H1 (cell line): ENCODE measurements around the gene MAPK8IP2. TPM values are rescaled to one million over a fixed set of nuclear protein-coding genes. Genes with fewer than 3 reads are reported as not detected.

Experiments
- CTCF ChIA-PET: fragments of 300-600 bp; sonication (Branson Sonifier 250); formaldehyde crosslinking; loops from one replicate; lab custom pipeline; 2021; ENCODE audit not compliant: partially characterized antibody; lab: Charles Lee
- POLR2A ChIA-PET: fragments of 300-600 bp; sonication (Branson Sonifier 250); formaldehyde crosslinking; loops from one replicate; lab custom pipeline; 2021; ENCODE audit warnings: inconsistent platforms; ENCODE audit not compliant: partially characterized antibody; lab: Charles Lee
- DNase-seq, 2 experiments: peaks; one replicate each; pipeline versions ENCODE4 v3.0.0 to v3.0.0-alpha.2; 2010 to 2022; ENCODE audit warnings: low spot score in 2 of 2, low read depth in 1 of 2, mixed read lengths in 1 of 2
- FAIRE-seq: peaks from 2 replicates; lab custom pipeline; 2011; peaks lifted over from hg19 to GRCh38; lab: Jason Lieb, UNC
- H2AFZ ChIP-seq: 2 replicates; pipeline ENCODE4 v1.8.1; 2012; ENCODE audit warnings: low read length, inconsistent platforms
- H2AK5ac ChIP-seq: 2 replicates; pipeline ENCODE4 v1.6.1; 2013; ENCODE audit warnings: low read depth, low read length
- H2BK120ac ChIP-seq: replicated peaks from 2 replicates; pipeline ENCODE3; 2013; ENCODE audit warnings: low read depth, low read length, inconsistent platforms
- H2BK12ac ChIP-seq: 2 replicates; pipeline ENCODE4 v1.6.1; 2013; ENCODE audit warnings: low read depth, low read length
- H2BK15ac ChIP-seq: 2 replicates; pipeline ENCODE4 v1.6.1; 2013; ENCODE audit warnings: low read length
- H2BK20ac ChIP-seq: 2 replicates; pipeline ENCODE4 v1.6.1; 2013; ENCODE audit warnings: low read length
- H2BK5ac ChIP-seq: 2 replicates; pipeline ENCODE4 v1.6.1; 2013; ENCODE audit warnings: low read depth, low read length
- H3K14ac ChIP-seq: 2 replicates; pipeline ENCODE4 v1.6.1; 2013; ENCODE audit warnings: inconsistent platforms; ENCODE audit not compliant: insufficient read length
- H3K18ac ChIP-seq: 2 replicates; pipeline ENCODE4 v1.6.1; 2013; ENCODE audit warnings: low read length; ENCODE audit errors: extremely low read depth
- H3K23ac ChIP-seq: 2 replicates; pipeline ENCODE4 v1.6.1; 2013; ENCODE audit warnings: inconsistent platforms; ENCODE audit not compliant: insufficient read length
- H3K23me2 ChIP-seq: 2 replicates; pipeline ENCODE4 v1.6.1; 2013; ENCODE audit warnings: low read depth, low read length
- H3K27ac ChIP-seq: 2 replicates; pipeline ENCODE4 v1.6.1; 2011; ENCODE audit warnings: low read depth, low read length, inconsistent platforms
- H3K27me3 ChIP-seq, 4 experiments: replicated peaks in 1 of 4; 1 replicate in 1 of 4; 2 replicates in 3 of 4; pipeline versions ENCODE4 v1.6.1 to v1.8.1; 2011 to 2013; ENCODE audit warnings: low read length in 3 of 4, mild to moderate bottlenecking in 3 of 4, inconsistent platforms in 2 of 4, mixed read lengths in 2 of 4, moderate library complexity in 1 of 4; ENCODE audit not compliant: control insufficient read depth in 3 of 4, insufficient read depth in 3 of 4; ENCODE audit errors: extremely low read depth in 1 of 4
- H3K36me3 ChIP-seq, 4 experiments: 2 replicates each; pipeline versions ENCODE4 v1.6.1 to v1.8.1; 2011 to 2013; ENCODE audit warnings: mild to moderate bottlenecking in 4 of 4, low read length in 3 of 4, moderate library complexity in 2 of 4, control low read depth in 1 of 4, inconsistent platforms in 1 of 4; ENCODE audit not compliant: insufficient read depth in 4 of 4, control insufficient read depth in 2 of 4
- H3K4ac ChIP-seq: replicated peaks from 2 replicates; pipeline ENCODE3; 2013; ENCODE audit warnings: low read length, low read depth, mixed read lengths, inconsistent platforms; ENCODE audit not compliant: insufficient read length
- H3K4me1 ChIP-seq, 4 experiments: replicated peaks in 1 of 4; 1 replicate in 1 of 4; 2 replicates in 3 of 4; pipeline versions ENCODE4 v1.6.1 to v1.8.1; 2011 to 2013; ENCODE audit warnings: low read length in 3 of 4, inconsistent platforms in 2 of 4, mixed read lengths in 1 of 4; ENCODE audit not compliant: insufficient read depth in 4 of 4, control insufficient read depth in 3 of 4
- H3K4me2 ChIP-seq, 2 experiments: 2 replicates each; pipeline versions ENCODE4 v1.6.1 to v1.8.1; 2011 to 2013; ENCODE audit warnings: low read depth in 2 of 2, low read length in 2 of 2, control low read depth in 1 of 2, inconsistent platforms in 1 of 2, mild to moderate bottlenecking in 1 of 2; ENCODE audit not compliant: insufficient read depth in 1 of 2
- H3K4me3 ChIP-seq, 4 experiments: fragments of 200-600, 300-600 bp in 1 of 4; sonication (generic), shearing (Covaris generic), sonication (Bioruptor Twin) in 1 of 4; 2 replicates each; pipeline versions ENCODE4 v1.5.1 to v1.8.1; 2011 to 2016; ENCODE audit warnings: low read length in 4 of 4, low read depth in 3 of 4, control low read depth in 2 of 4, inconsistent platforms in 2 of 4, mild to moderate bottlenecking in 2 of 4, mixed read lengths in 1 of 4, moderate library complexity in 1 of 4; ENCODE audit not compliant: insufficient read depth in 2 of 4; ENCODE audit errors: extremely low read depth in 1 of 4
- H3K56ac ChIP-seq: replicated peaks from 2 replicates; pipeline ENCODE3; 2013; ENCODE audit warnings: low read depth, mild to moderate bottlenecking, mixed read lengths, low read length, inconsistent platforms; ENCODE audit not compliant: insufficient read length
- H3K79me1 ChIP-seq: 2 replicates; pipeline ENCODE4 v1.6.1; 2013; ENCODE audit warnings: low read depth, low read length, control low read depth
- H3K79me2 ChIP-seq, 2 experiments: 2 replicates each; pipeline versions ENCODE4 v1.6.1 to v1.8.1; 2012 to 2013; ENCODE audit warnings: low read length in 2 of 2, mild to moderate bottlenecking in 2 of 2, inconsistent platforms in 1 of 2; ENCODE audit not compliant: insufficient read depth in 2 of 2, control insufficient read depth in 1 of 2
- H3K9ac ChIP-seq, 4 experiments: replicated peaks in 1 of 4; 1 replicate in 1 of 4; 2 replicates in 3 of 4; pipeline versions ENCODE4 v1.6.1 to v1.8.1; 2011 to 2013; ENCODE audit warnings: low read depth in 3 of 4, low read length in 3 of 4, control low read depth in 2 of 4, mild to moderate bottlenecking in 2 of 4, moderate library complexity in 2 of 4, inconsistent platforms in 1 of 4; ENCODE audit errors: extremely low read depth in 1 of 4
- H3K9me3 ChIP-seq, 2 experiments: 2 replicates each; pipeline versions ENCODE4 v1.6.1 to v1.8.1; 2012 to 2013; ENCODE audit warnings: mild to moderate bottlenecking in 2 of 2, moderate library complexity in 2 of 2, control low read depth in 1 of 2, inconsistent platforms in 1 of 2, low read depth in 1 of 2, low read length in 1 of 2, mixed read lengths in 1 of 2; ENCODE audit not compliant: insufficient read depth in 2 of 2
- H4K20me1 ChIP-seq, 2 experiments: replicated peaks in 1 of 2; 2 replicates each; pipeline versions ENCODE3 to v1.8.1; 2011 to 2013; ENCODE audit warnings: inconsistent platforms in 2 of 2, low read length in 2 of 2, mild to moderate bottlenecking in 1 of 2; ENCODE audit not compliant: insufficient read depth in 2 of 2, control insufficient read depth in 1 of 2
- H4K5ac ChIP-seq: 2 replicates; pipeline ENCODE4 v1.6.1; 2013; ENCODE audit warnings: low read length, low read depth, mixed read lengths, inconsistent platforms; ENCODE audit not compliant: insufficient read length
- H4K8ac ChIP-seq: 2 replicates; pipeline ENCODE4 v1.8.0; 2013; ENCODE audit warnings: mild to moderate bottlenecking, moderate library complexity, low read length, inconsistent platforms; ENCODE audit not compliant: insufficient read depth; ENCODE audit errors: extremely low read depth
- H4K91ac ChIP-seq: replicated peaks from 2 replicates; pipeline ENCODE3; 2013; ENCODE audit warnings: low read length, mixed read lengths, inconsistent platforms; ENCODE audit not compliant: insufficient read length
- BRCA1 ChIP-seq: IDR thresholded peaks from 2 replicates; pipeline ENCODE4 v1.6.1; 2012; ENCODE audit warnings: low read depth, low read length, improper control_type of control experiment
- CTCF ChIP-seq, 3 experiments: IDR thresholded peaks; 1 replicate in 2 of 3; 2 replicates in 1 of 3; pipeline versions ENCODE4 v1.5.1 to v1.6.1; 2011; ENCODE audit warnings: low read length in 3 of 3, mild to moderate bottlenecking in 3 of 3, inconsistent platforms in 2 of 3, low read depth in 1 of 3, moderate library complexity in 1 of 3; ENCODE audit not compliant: insufficient read depth in 1 of 3; ENCODE audit errors: control extremely low read depth in 1 of 3
- E2F6 ChIP-seq: IDR thresholded peaks from 2 replicates; pipeline ENCODE4 v1.6.1; 2012; ENCODE audit warnings: inconsistent platforms
- GABPA ChIP-seq: IDR thresholded peaks from 2 replicates; pipeline ENCODE4 v1.6.1; 2011; ENCODE audit warnings: mild to moderate bottlenecking, low read length, moderate library complexity, borderline replicate concordance; ENCODE audit not compliant: insufficient read depth
- MAX ChIP-seq: IDR thresholded peaks from 2 replicates; pipeline ENCODE4 v1.6.1; 2012; ENCODE audit warnings: inconsistent platforms
- SIN3A ChIP-seq, 2 experiments: IDR thresholded peaks in 1 of 2; conservative IDR thresholded peaks in 1 of 2; 2 replicates each; pipeline ENCODE4 v1.6.1; 2011 to 2012; ENCODE audit warnings: low read length in 2 of 2, improper control_type of control experiment in 1 of 2, low read depth in 1 of 2, mild to moderate bottlenecking in 1 of 2
- TCF12 ChIP-seq: IDR thresholded peaks from 2 replicates; pipeline ENCODE4 v1.6.1; 2011; ENCODE audit warnings: low read depth, mild to moderate bottlenecking, low read length
- TEAD4 ChIP-seq: IDR thresholded peaks from 2 replicates; pipeline ENCODE4 v1.6.1; 2012; ENCODE audit warnings: low read depth, low read length, inconsistent platforms, mixed read lengths
- WGBS, 2 experiments: shearing (Covaris generic) in 1 of 2; methylation state at CpG; one replicate each; pipeline versions ENCODE4 v1.1.6 to v1.1.7; 2013 to 2015; ENCODE audit warnings: low lambda C conversion rate in 2 of 2, mixed read lengths in 2 of 2, inconsistent platforms in 1 of 2, low coverage in 1 of 2, missing lambda C conversion rate in 1 of 2; ENCODE audit not compliant: insufficient replicate concordance in 2 of 2, insufficient coverage in 1 of 2, insufficient read length in 1 of 2; ENCODE audit errors: extremely low coverage in 1 of 2, missing lambda C conversion rate in 1 of 2; 5-methylcytosine and 5-hydroxymethylcytosine counted together
- polyA plus RNA-seq, 7 experiments: library from polyadenylated mRNA; depleted of rRNA in 3 of 7; stranded (reverse) in 5 of 7; unstranded in 2 of 7; fragments of >200 nt in 5 of 7; fragments of 200-250 nt in 2 of 7; gene quantifications; 1 replicate in 5 of 7; 2 replicates in 1 of 7; 4 replicates in 1 of 7; pipeline versions ENCODE4 v1.2.1 to v1.2.3, GENCODE V29; 2011 to 2013; ENCODE audit warnings: missing spikeins in 2 of 7, mixed read lengths in 2 of 7
- total RNA-seq: library from RNA; stranded (reverse); fragmentation: NEBNext Ultra II Directional; extraction: Animal tissue kit (Norgen Biotek cat#: 25700); gene quantifications from 2 replicates; pipeline ENCODE4 v1.2.1, GENCODE V29; 2021

Gene MAPK8IP2
- total and polyA plus RNA-seq, 2 of the 8 experiments (the other 6 are each of a cell fraction or from before 2014, with no cell fraction given), result 1.5 to 5.5 TPM

- ChIA-PET CTCF (interaction anchor here (1.6 kb wide), 1 partner anchor 44 kb away, joined by 5 read pairs; no protein-coding TSS in a partner anchor), POLR2A (interaction anchor here (0.9 to 2.6 kb wide), 2 partner anchors 18 to 20 kb away, joined by 3 to 15 read pairs; partner anchors contain the start of gene SYCE3)
- TF ChIP-seq SIN3A (conservative IDR thresholded peaks at IDR 0.05 in 1 of 2, IDR thresholded peaks at IDR 0.05 in 1 of 2; ENCODE audit: low read depth in 1 of 2, low read length in 2 of 2) (peak in 1 of 2 experiments; percentile 44; a peak in 1 of 4 replicates), TEAD4 (no peak), CTCF (IDR thresholded peaks at IDR 0.05; ENCODE audit: control extremely low read depth in 1 of 3, insufficient read depth in 1 of 3, low read depth in 1 of 3, low read length in 3 of 3) (no peak), BRCA1 (no peak), MAX (no peak), TCF12 (no peak), GABPA (0 out of 2 replicates have a peak, but pooled peaks have one; percentile 57), E2F6 (no peak)
Measured at GRCh38 chr22:50583294-50583861, 17.2 kb upstream of the MAPK8IP2 start.

More at GRCh38 chr22:50583294-50583861, 17.2 kb upstream of the MAPK8IP2 start:
- H4K8ac ChIP-seq, result no peak overlapping the region
- FAIRE-seq (no peak), DNase-seq (no peak)
- H2BK5ac ChIP-seq, result peak overlapping the region; percentile 44; the same call in 1 of the 2 replicates
- H3K36me3 ChIP-seq, result peaks cover 0 to 9% (median 4%) of the 10 kb centered on the region in 4 experiments; a peak in 5 of 8 replicates
- H2BK12ac ChIP-seq, result no peak overlapping the region
- peak overlapping the region; percentile 62 to 78 (median 64) for H3K9ac ChIP-seq
- peaks cover 0 to 7% of the 10 kb centered on the region in 2 experiments; a peak in 1 of 4 replicates for H3K79me2 ChIP-seq
- no peak overlapping the region for H4K91ac ChIP-seq
- no peak overlapping the region for H2BK20ac ChIP-seq
- peaks cover 10% of the 10 kb centered on the region; the same call in 1 of the 2 replicates for H3K23me2 ChIP-seq
- no peak overlapping the region for H2BK15ac ChIP-seq
- H3K4ac ChIP-seq, result no peak overlapping the region
- H4K5ac ChIP-seq, result no peak overlapping the region
- no peak overlapping the region for H2AFZ ChIP-seq
- peak overlapping the region; percentile 72 to 91 (median 80) for H3K4me3 ChIP-seq
- H3K27me3 ChIP-seq, result no peaks in the 10 kb centered on the region
- H4K20me1 ChIP-seq, result peaks cover 0 to 3% of the 10 kb centered on the region in 2 experiments
- H3K4me2 ChIP-seq, result peak overlapping the region; percentile 95 to 96
- H3K23ac ChIP-seq, result no peak overlapping the region
- H3K9me3 ChIP-seq, result no peaks in the 10 kb centered on the region
- no peak overlapping the region for H3K56ac ChIP-seq
- 13% methylated on average over 30 of the region's 37 CpGs; no CpG with 5 or more reads in 1 of the 2 experiments for WGBS, 2 experiments
- no peak overlapping the region for H3K14ac ChIP-seq
- peaks cover 7% of the 10 kb centered on the region; the same call in 1 of the 2 replicates for H3K79me1 ChIP-seq
- peak overlapping the region; percentile 71 for H3K18ac ChIP-seq
- H2BK120ac ChIP-seq, result no peak overlapping the region
- peaks cover 4 to 15% (median 7%) of the 10 kb centered on the region in 4 experiments for H3K4me1 ChIP-seq
- H3K27ac ChIP-seq, result no peak overlapping the region; the same call in 1 of the 2 replicates
- no peak overlapping the region for H2AK5ac ChIP-seq
